Uterus (tissue), 2 donors: ENCODE results near the gene PKD1L1.

Source experiments
- CTCF ChIP-seq, 4 experiments: fragments of 200-600 bp in 2 of 4; fragments of 450-650 bp in 2 of 4; sonication (generic) in 2 of 4; IDR thresholded peaks; one replicate each; pipeline ENCODE4 v1.5.1; 2016 to 2019; ENCODE audit warnings: antibody characterized with exemption in 4 of 4, mild to moderate bottlenecking in 2 of 4, moderate library complexity in 1 of 4
- POLR2A ChIP-seq, 2 donors: fragments of 450-650 bp; IDR thresholded peaks; one replicate each; pipeline ENCODE4 v1.6.1; 2016; ENCODE audit warnings: antibody characterized with exemption in 2 of 2, mild to moderate bottlenecking in 1 of 2, moderate library complexity in 1 of 2

GRCh38 chr7:47952224-47952623, 4.0 kb upstream of the PKD1L1 start:
- TF ChIP-seq CTCF (IDR thresholded peaks at IDR 0.05), result no peak
- no peak for TF ChIP-seq POLR2A (IDR thresholded peaks at IDR 0.05)
